Retinal pigment epithelial cell (primary cell): Measurements from ENCODE around the gene CEBPE.

Source experiments
- DNase-seq: peaks from one replicate; pipeline ENCODE4 v3.0.0-alpha.2; 2010; ENCODE audit warnings: low read depth
- H3K4me3 ChIP-seq: 2 replicates; pipeline ENCODE4 v1.5.1; 2011; ENCODE audit warnings: mild to moderate bottlenecking, low read length, control low read depth, moderate library complexity
- TF ChIP-seq, protein P1 (sequence below): conservative IDR thresholded peaks from 2 replicates; pipeline ENCODE4 v1.5.1; 2011; ENCODE audit warnings: low read depth, low read length, control low read depth, inconsistent platforms

CEBPE gene

DNA sequence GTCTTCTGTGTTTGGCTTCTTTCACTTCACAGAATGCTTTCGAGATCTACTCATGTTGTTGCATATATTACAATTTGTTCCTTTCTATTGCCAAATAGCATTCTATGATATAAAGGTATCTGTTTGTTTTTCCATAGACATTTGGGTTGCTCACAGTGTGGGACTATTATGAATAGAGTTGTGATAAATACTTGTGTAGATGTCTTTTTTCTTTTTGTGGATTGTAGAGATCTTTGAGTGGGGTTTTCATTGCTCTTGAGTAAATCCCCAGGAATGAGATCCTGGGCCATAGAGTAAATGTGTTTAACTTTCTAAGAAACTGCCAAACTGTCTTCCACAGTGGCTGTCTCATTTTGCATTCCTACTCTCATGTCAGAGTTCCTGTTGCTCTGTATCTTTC, 24.9 kb upstream of the CEBPE start:
- H3K4me3 ChIP-seq = no peak overlapping the region
- TF ChIP-seq, protein P1, sequence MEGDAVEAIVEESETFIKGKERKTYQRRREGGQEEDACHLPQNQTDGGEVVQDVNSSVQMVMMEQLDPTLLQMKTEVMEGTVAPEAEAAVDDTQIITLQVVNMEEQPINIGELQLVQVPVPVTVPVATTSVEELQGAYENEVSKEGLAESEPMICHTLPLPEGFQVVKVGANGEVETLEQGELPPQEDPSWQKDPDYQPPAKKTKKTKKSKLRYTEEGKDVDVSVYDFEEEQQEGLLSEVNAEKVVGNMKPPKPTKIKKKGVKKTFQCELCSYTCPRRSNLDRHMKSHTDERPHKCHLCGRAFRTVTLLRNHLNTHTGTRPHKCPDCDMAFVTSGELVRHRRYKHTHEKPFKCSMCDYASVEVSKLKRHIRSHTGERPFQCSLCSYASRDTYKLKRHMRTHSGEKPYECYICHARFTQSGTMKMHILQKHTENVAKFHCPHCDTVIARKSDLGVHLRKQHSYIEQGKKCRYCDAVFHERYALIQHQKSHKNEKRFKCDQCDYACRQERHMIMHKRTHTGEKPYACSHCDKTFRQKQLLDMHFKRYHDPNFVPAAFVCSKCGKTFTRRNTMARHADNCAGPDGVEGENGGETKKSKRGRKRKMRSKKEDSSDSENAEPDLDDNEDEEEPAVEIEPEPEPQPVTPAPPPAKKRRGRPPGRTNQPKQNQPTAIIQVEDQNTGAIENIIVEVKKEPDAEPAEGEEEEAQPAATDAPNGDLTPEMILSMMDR = no peak
- no peak for DNase-seq

DNA sequence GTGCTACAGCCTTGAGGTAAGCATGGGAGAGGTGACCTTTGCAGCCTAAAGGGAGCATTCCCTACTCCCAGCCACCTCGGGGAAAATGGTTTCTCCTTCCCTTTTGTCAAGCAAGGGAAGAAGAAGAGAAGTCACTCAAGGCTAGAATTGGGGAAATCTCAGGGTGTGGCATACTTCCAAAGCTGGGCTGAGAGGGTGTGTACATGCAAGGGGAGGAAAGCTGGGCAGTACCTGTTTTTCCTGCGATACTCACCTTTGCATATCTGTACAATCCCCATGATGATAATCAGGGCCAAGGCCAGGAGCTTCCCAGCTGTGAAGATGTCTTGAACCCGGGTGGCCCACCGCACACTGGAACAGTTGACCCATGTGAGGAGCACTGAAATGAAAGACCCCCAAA, 23.8 kb upstream of the CEBPE start:
- no peak overlapping the region for H3K4me3 ChIP-seq
- TF ChIP-seq, protein P1 = no peak
- no peak for DNase-seq

DNA sequence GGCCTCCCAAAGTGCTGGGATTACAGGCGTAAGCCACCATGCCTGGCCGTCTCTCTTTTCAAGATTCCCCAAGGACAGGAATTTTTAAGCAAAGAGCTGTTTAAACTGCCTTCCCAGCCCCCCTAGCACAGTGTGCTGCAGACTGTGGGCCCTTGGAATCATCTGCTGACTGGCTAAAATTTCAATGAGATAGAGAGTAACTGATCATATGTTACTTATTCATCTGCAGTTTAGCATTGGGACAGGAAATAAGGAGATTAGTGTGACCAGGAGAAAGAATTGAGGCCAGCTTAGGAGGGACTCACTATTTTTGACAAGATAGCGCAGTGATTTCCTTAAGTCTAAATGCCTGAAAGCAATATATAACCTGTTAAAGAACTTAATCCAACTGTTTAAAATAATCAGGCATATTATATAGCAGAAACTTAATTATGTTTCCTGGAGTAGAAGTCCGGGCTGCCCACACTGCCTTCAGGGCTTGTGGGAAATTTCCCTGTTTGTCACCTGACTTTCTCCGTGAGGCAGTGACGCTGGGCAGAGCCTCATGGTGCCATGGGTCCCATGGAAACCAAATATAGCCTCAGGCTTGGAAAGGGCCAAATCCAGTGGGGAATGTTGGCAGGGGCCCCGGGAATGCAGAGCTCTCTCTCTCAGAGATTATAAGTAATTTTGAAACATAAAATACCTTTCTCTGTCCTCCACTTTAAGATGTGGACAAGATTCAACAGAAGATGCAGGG, 22.8 kb upstream of the CEBPE start:
- peak; percentile 97 for DNase-seq
- TF ChIP-seq, protein P1 = no peak
- H3K4me3 ChIP-seq = no peak overlapping the region

DNA sequence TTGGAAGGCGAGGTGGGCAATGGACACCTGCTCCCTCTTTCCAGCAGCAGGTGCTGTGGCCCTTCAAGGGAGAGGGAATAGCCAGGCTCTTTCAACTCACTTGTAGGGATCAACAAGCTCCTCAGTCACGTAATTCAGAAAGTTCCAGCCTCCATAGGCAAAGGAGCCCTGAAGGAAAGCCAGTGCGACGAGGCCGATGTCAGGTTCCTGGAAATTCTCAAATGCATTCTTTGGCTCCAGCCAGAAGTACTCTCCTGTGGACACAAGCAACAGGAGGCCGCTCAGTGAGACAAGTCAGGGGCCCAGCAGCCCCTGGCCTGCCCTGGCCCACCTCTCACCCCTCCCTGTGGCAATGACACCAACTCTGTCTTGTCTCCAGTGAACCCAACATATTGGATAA, 21.3 kb upstream of the CEBPE start:
- no peak overlapping the region for H3K4me3 ChIP-seq
- DNase-seq = no peak
- TF ChIP-seq, protein P1 = peak; percentile 12

DNA sequence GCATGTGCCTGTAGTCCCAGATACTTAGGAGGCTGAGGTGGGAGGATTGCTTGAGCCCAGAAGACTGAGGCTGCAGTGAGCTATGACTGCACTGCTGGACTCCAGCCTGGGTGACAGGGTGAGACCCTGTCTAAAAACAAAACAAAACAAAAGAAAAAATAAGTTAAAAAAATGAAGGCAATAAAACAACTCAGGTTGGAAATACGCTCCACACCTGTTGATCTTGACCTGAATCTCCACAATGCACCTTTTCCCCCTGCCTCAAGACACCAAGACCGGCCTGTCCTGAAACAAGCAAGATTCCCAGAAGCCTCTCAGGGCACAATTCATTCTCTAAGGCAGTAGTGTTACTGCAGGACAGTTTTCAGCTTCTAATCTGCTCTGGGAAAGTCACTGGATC, 20.8 kb upstream of the CEBPE start:
- DNase-seq = no peak
- TF ChIP-seq, protein P1 = no peak
- H3K4me3 ChIP-seq = no peak overlapping the region

DNA sequence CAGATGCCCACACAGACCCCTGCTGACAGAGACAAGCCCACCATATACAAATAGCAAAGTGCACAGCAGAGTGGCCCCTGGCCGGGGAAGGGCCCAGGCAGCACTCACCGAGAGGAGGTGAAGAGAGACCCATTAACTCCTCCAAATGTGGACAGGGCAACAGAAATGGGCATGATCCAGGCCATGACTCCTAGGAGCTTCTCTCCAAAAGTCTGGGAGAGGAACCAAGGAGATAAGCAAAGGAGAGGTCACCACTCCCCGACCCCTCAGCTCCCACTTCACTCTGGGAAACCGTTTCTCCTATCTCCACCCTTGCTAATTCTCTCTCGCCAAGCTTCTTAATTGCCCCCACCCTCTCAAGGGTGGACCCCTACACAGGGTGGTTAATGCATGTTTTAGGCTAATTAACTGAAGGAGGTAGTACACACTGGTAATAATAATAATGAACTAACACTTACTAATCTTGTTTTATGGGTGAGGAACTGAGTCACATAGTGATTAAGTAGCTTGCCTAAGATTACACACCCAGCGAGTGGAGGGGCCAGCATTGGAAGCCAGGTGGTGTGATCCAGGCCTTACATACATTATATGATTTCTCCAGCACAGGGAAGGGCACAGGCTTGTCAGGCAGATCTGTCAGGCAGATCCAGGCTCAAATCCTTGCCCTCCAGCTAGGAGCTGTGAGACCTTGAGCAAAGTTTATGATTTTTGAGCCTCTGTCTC, 18.9 kb upstream of the CEBPE start:
- TF ChIP-seq, protein P1 = no peak
- no peak overlapping the region for H3K4me3 ChIP-seq
- no peak for DNase-seq
